ENCODE measurements around the gene GNAZ.

GNAZ gene

DNA sequence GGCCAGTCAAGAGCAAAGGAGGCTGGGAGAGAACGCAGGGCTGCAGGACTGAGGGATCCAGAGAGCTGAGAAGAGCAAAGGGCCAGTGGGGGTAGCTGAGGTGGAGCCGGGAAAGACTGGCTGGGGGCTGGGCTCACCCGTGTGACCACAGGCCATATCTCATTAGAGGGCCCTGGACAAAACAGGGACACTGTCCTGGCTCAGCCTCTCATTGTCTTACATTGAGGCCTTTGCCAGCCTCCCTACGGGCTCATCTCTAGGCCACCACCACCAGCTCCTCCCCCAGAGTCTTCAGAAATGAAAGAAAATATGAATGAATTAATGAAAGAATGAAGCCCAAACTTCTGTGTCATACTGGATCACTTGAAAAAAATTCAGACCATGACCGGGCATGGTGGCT lies 84.1 kb downstream of the GNAZ start:
- Histone ChIP-seq H3K27me3 (replicated peaks; ENCODE audit: control insufficient read depth, insufficient read depth, low read length, poor library complexity, severe bottlenecking) (no peaks in the 10 kb centered on the region), H3K4me1 (ENCODE audit: control insufficient read depth, insufficient read depth, low read length, poor library complexity, severe bottlenecking) (peaks cover 3% of the 10 kb centered on the region), H3K36me3 (ENCODE audit: control insufficient read depth, insufficient read depth, low read length) (no peaks in the 10 kb centered on the region), H3K4me3 (ENCODE audit: insufficient read depth, low read depth, low read length, poor library complexity, severe bottlenecking) (no peak overlapping the region), H3K27ac (ENCODE audit: insufficient read depth, low read length, poor library complexity, severe bottlenecking) (no peak overlapping the region), H3K9me3 (ENCODE audit: control insufficient read depth, low read length) (no peaks in the 10 kb centered on the region)
- DNase-seq = no peak

- no peak for DNase-seq
- Histone ChIP-seq H3K4me1 (ENCODE audit: control insufficient read depth, insufficient read depth, low read length, poor library complexity, severe bottlenecking) (peaks cover 3% of the 10 kb centered on the region), H3K27ac (ENCODE audit: insufficient read depth, low read length, poor library complexity, severe bottlenecking) (no peak overlapping the region), H3K9me3 (ENCODE audit: control insufficient read depth, low read length) (no peaks in the 10 kb centered on the region), H3K36me3 (ENCODE audit: control insufficient read depth, insufficient read depth, low read length) (no peaks in the 10 kb centered on the region), H3K27me3 (replicated peaks; ENCODE audit: control insufficient read depth, insufficient read depth, low read length, poor library complexity, severe bottlenecking) (no peaks in the 10 kb centered on the region), H3K4me3 (ENCODE audit: insufficient read depth, low read depth, low read length, poor library complexity, severe bottlenecking) (no peak overlapping the region)
These were observed 84.8 kb downstream of the GNAZ start for GRCh38 chr22:23155143-23155542.

DNA sequence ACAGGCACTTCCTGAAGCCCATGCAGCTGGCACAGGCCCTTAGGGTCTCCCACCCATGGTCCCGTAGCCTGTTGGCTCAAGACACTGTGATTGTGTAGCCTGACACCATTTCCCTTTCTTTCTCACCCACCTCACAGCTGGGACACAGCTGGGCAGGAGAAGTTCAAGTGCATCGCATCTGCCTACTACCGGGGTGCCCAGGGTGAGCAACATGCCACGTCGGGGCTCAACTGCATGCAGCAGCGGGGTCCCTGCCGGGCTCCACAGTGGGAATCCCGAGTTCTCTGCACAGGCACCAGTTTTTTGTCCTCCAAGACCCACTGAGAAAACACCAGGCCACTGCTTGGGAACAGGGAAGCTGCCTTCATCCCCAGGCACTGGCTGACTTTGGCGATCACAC lies 85.5 kb downstream of the GNAZ start:
- Histone ChIP-seq H3K27me3 (replicated peaks; ENCODE audit: control insufficient read depth, insufficient read depth, low read length, poor library complexity, severe bottlenecking) (no peaks in the 10 kb centered on the region), H3K9me3 (ENCODE audit: control insufficient read depth, low read length) (no peaks in the 10 kb centered on the region), H3K27ac (ENCODE audit: insufficient read depth, low read length, poor library complexity, severe bottlenecking) (no peak overlapping the region), H3K4me1 (ENCODE audit: control insufficient read depth, insufficient read depth, low read length, poor library complexity, severe bottlenecking) (peaks cover 3% of the 10 kb centered on the region), H3K36me3 (ENCODE audit: control insufficient read depth, insufficient read depth, low read length) (no peaks in the 10 kb centered on the region), H3K4me3 (ENCODE audit: insufficient read depth, low read depth, low read length, poor library complexity, severe bottlenecking) (no peak overlapping the region)
- DNase-seq = no peak

DNA sequence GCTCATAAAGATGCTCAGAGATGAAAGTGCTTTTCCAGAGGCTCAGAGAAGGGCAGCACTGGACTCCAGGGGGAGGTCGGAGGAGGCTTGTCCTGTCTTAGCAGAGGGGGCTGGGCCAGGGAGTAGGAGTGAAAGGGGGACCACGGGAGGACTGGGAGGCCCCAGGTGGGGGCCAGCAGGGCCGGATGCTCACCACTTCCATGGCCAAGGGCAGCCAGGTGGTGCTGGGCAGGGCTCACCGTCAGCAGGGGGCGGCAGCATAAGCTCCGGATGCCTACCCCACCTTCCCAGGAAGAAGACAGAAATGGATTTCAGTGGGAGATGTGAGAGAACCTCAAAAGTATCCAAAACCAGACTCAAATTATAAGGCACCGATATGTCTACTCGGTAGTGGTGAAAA lies 86.0 kb downstream of the GNAZ start:
- H3K4me1 ChIP-seq (ENCODE audit: control insufficient read depth, insufficient read depth, low read length, poor library complexity, severe bottlenecking) = peaks cover 3% of the 10 kb centered on the region
- no peaks in the 10 kb centered on the region for H3K9me3 ChIP-seq (ENCODE audit: control insufficient read depth, low read length)
- no peaks in the 10 kb centered on the region for H3K36me3 ChIP-seq (ENCODE audit: control insufficient read depth, insufficient read depth, low read length)
- H3K4me3 ChIP-seq (ENCODE audit: insufficient read depth, low read depth, low read length, poor library complexity, severe bottlenecking) = no peak overlapping the region
- H3K27ac ChIP-seq (ENCODE audit: insufficient read depth, low read length, poor library complexity, severe bottlenecking) = no peak overlapping the region
- no peaks in the 10 kb centered on the region for H3K27me3 ChIP-seq (replicated peaks; ENCODE audit: control insufficient read depth, insufficient read depth, low read length, poor library complexity, severe bottlenecking)
- no peak for DNase-seq

GRCh38 chr22:23157560-23158515 lies 87.5 kb downstream of the GNAZ start:
- no peaks in the 10 kb centered on the region for H3K9me3 ChIP-seq (ENCODE audit: control insufficient read depth, low read length)
- H3K4me1 ChIP-seq (ENCODE audit: control insufficient read depth, insufficient read depth, low read length, poor library complexity, severe bottlenecking) = peaks cover 3% of the 10 kb centered on the region
- H3K27me3 ChIP-seq (replicated peaks; ENCODE audit: control insufficient read depth, insufficient read depth, low read length, poor library complexity, severe bottlenecking) = no peaks in the 10 kb centered on the region
- H3K36me3 ChIP-seq (ENCODE audit: control insufficient read depth, insufficient read depth, low read length) = no peaks in the 10 kb centered on the region
- no peak overlapping the region for H3K27ac ChIP-seq (ENCODE audit: insufficient read depth, low read length, poor library complexity, severe bottlenecking)
- DNase-seq = no peak
- no peak overlapping the region for H3K4me3 ChIP-seq (ENCODE audit: insufficient read depth, low read depth, low read length, poor library complexity, severe bottlenecking)

DNA sequence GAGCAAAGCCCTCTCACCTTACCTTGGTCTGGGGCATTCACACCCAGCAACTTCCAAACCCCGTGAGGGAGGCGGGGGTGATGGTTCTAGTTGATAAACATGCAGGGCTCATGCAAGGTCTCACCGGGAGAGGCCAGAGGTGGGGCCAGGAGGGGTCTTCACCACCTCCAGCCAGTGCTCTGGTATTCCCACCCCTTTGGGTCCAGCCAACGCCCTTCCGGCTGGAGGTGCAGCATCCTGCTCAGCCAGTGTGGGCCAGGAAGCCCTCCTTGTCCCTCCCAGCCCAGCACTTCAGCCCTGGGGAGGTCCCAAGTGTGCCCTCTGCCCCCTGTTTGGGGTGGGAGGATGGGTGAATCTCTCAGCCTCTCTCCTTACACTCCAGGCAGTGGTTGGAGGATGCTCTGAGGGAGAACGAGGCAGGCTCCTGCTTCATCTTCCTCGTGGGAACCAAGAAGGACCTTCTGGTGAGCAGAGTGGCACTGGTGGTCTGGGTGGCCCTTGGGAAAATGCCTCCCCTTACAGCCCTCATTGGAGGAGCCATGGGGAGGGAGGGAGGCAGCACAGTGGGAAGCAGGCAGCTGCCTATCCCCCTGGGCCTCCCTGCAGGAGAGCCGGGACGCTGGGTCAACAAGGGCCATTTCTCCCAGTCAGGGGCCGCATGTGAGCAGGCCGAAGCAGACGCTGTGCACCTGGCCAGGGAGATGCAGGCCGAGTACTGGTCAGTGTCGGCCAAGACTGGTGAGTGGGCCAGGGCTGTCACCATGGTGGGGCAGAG lies 88.4 kb downstream of the GNAZ start:
- H3K27me3 ChIP-seq (replicated peaks; ENCODE audit: control insufficient read depth, insufficient read depth, low read length, poor library complexity, severe bottlenecking) = no peaks in the 10 kb centered on the region
- H3K4me1 ChIP-seq (ENCODE audit: control insufficient read depth, insufficient read depth, low read length, poor library complexity, severe bottlenecking) = no peaks in the 10 kb centered on the region
- no peaks in the 10 kb centered on the region for H3K36me3 ChIP-seq (ENCODE audit: control insufficient read depth, insufficient read depth, low read length)
- H3K9me3 ChIP-seq (ENCODE audit: control insufficient read depth, low read length) = no peaks in the 10 kb centered on the region
- DNase-seq = no peak
- no peak overlapping the region for H3K4me3 ChIP-seq (ENCODE audit: insufficient read depth, low read depth, low read length, poor library complexity, severe bottlenecking)
- H3K27ac ChIP-seq (ENCODE audit: insufficient read depth, low read length, poor library complexity, severe bottlenecking) = no peak overlapping the region

- no peak for DNase-seq
- H3K4me3 ChIP-seq (ENCODE audit: insufficient read depth, low read depth, low read length, poor library complexity, severe bottlenecking) = no peak overlapping the region
- H3K36me3 ChIP-seq (ENCODE audit: control insufficient read depth, insufficient read depth, low read length) = no peaks in the 10 kb centered on the region
- H3K27ac ChIP-seq (ENCODE audit: insufficient read depth, low read length, poor library complexity, severe bottlenecking) = no peak overlapping the region
- no peaks in the 10 kb centered on the region for H3K9me3 ChIP-seq (ENCODE audit: control insufficient read depth, low read length)
- H3K4me1 ChIP-seq (ENCODE audit: control insufficient read depth, insufficient read depth, low read length, poor library complexity, severe bottlenecking) = no peaks in the 10 kb centered on the region
- H3K27me3 ChIP-seq (replicated peaks; ENCODE audit: control insufficient read depth, insufficient read depth, low read length, poor library complexity, severe bottlenecking) = no peaks in the 10 kb centered on the region
These were observed 88.9 kb downstream of the GNAZ start for GRCh38 chr22:23159291-23159630.

DNA sequence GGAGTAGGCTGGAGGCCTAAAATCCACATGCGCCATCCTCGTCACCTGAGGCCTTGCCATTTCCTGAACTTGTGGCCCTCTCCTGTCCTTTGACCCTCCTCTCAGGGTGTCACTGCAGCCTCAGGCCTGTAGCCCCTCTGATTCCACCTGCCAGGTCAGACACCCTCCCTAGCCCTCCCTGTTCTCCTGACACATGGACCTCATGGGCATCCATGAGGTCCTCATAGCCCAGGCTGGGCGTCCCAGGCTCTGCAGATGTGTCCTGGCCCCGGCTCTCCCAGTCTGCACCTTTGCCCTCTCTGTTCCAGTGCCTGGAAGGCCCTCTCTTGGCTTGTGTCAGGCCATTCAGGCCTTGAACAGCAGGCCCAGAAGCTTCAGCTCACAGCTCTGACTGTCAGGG lies 90.7 kb downstream of the GNAZ start:
- no peaks in the 10 kb centered on the region for H3K27me3 ChIP-seq (replicated peaks; ENCODE audit: control insufficient read depth, insufficient read depth, low read length, poor library complexity, severe bottlenecking)
- H3K27ac ChIP-seq (ENCODE audit: insufficient read depth, low read length, poor library complexity, severe bottlenecking) = no peak overlapping the region
- H3K4me1 ChIP-seq (ENCODE audit: control insufficient read depth, insufficient read depth, low read length, poor library complexity, severe bottlenecking) = no peaks in the 10 kb centered on the region

GRCh38 chr22:23161574-23161973 lies 91.3 kb downstream of the GNAZ start:
- H3K4me1 ChIP-seq (ENCODE audit: control insufficient read depth, insufficient read depth, low read length, poor library complexity, severe bottlenecking) = no peaks in the 10 kb centered on the region

More for the DNA sequence above, 90.7 kb downstream of the GNAZ start:
- Histone ChIP-seq H3K9me3 (ENCODE audit: control insufficient read depth, low read length) (no peaks in the 10 kb centered on the region), H3K36me3 (ENCODE audit: control insufficient read depth, insufficient read depth, low read length) (no peaks in the 10 kb centered on the region), H3K4me3 (ENCODE audit: insufficient read depth, low read depth, low read length, poor library complexity, severe bottlenecking) (no peak overlapping the region)
- no peak for DNase-seq

GRCh38 chr22:23163665-23164064 lies 93.3 kb downstream of the GNAZ start:
- H3K4me3 ChIP-seq (ENCODE audit: insufficient read depth, low read depth, low read length, poor library complexity, severe bottlenecking) = no peak overlapping the region

More at GRCh38 chr22:23161574-23161973, 91.3 kb downstream of the GNAZ start:
- H3K36me3 ChIP-seq (ENCODE audit: control insufficient read depth, insufficient read depth, low read length) = no peaks in the 10 kb centered on the region
- no peaks in the 10 kb centered on the region for H3K9me3 ChIP-seq (ENCODE audit: control insufficient read depth, low read length)
- no peak for DNase-seq
- H3K27ac ChIP-seq (ENCODE audit: insufficient read depth, low read length, poor library complexity, severe bottlenecking) = no peak overlapping the region
- H3K4me3 ChIP-seq (ENCODE audit: insufficient read depth, low read depth, low read length, poor library complexity, severe bottlenecking) = no peak overlapping the region
- no peaks in the 10 kb centered on the region for H3K27me3 ChIP-seq (replicated peaks; ENCODE audit: control insufficient read depth, insufficient read depth, low read length, poor library complexity, severe bottlenecking)

More at GRCh38 chr22:23163665-23164064, 93.3 kb downstream of the GNAZ start:
- Histone ChIP-seq H3K27ac (ENCODE audit: insufficient read depth, low read length, poor library complexity, severe bottlenecking) (no peak overlapping the region), H3K4me1 (ENCODE audit: control insufficient read depth, insufficient read depth, low read length, poor library complexity, severe bottlenecking) (no peaks in the 10 kb centered on the region), H3K36me3 (ENCODE audit: control insufficient read depth, insufficient read depth, low read length) (no peaks in the 10 kb centered on the region), H3K27me3 (replicated peaks; ENCODE audit: control insufficient read depth, insufficient read depth, low read length, poor library complexity, severe bottlenecking) (no peaks in the 10 kb centered on the region), H3K9me3 (ENCODE audit: control insufficient read depth, low read length) (no peaks in the 10 kb centered on the region)
- DNase-seq = no peak

All from effector memory CD4-positive, alpha-beta T cell (primary cell).